Right atrium auricular region (tissue), 2 donors: ENCODE measurements around the gene EME1. TPM values are rescaled to one million over a fixed set of nuclear protein-coding genes. Genes with fewer than 3 reads are reported as not detected.
"Not testable (repeated sequence)": the region's sequence is repeated elsewhere in the genome, so short reads cannot be mapped to it uniquely, and the experiment has no call there.

Experiments used
- DNase-seq: peaks from one replicate; pipeline ENCODE4 v3.0.0-alpha.2; 2019; ENCODE audit warnings: low spot score
- H3K27ac ChIP-seq, 2 donors: fragments of 200-600 bp; sonication (generic); 1 replicate in 1 of 2; 2 replicates in 1 of 2; pipeline ENCODE4 v1.5.1; 2016 to 2019
- H3K27me3 ChIP-seq, 2 donors: fragments of 200-600 bp; sonication (generic); one replicate each; pipeline versions ENCODE4 v1.5.1 to v1.6.0; 2017 to 2019
- H3K36me3 ChIP-seq: fragments of 200-600 bp; sonication (generic); one replicate; pipeline ENCODE4 v1.5.1; 2016
- H3K4me1 ChIP-seq, 2 donors: fragments of 200-600 bp; sonication (generic); one replicate each; pipeline versions ENCODE4 v1.5.1 to v1.6.0; 2017 to 2019
- H3K4me3 ChIP-seq, 2 donors: fragments of 200-600 bp; sonication (generic); 1 replicate in 1 of 2; 2 replicates in 1 of 2; pipeline ENCODE4 v1.5.1; 2017 to 2019; ENCODE audit warnings: mild to moderate bottlenecking in 1 of 2, moderate library complexity in 1 of 2
- H3K9me3 ChIP-seq, 2 donors: fragments of 200-600 bp; sonication (generic); one replicate each; pipeline ENCODE4 v1.5.1; 2019
- CTCF ChIP-seq, 2 donors: fragments of 200-600 bp; sonication (generic); IDR thresholded peaks; one replicate each; pipeline ENCODE4 v1.5.1; 2019; ENCODE audit warnings: antibody characterized with exemption in 2 of 2
- total RNA-seq, 2 donors: library from RNA; depleted of rRNA; stranded (reverse); fragments of >200 nt; gene quantifications; one replicate each; pipeline ENCODE4 v1.1.0, GENCODE V29; 2016

EME1 gene
- total RNA-seq, 2 donors from 2014 or later = 0.33 TPM; not detected in 1

- H3K36me3 ChIP-seq = no peaks in the 10 kb centered on the region
- TF ChIP-seq CTCF (IDR thresholded peaks at IDR 0.05) = no peak
- H3K27me3 ChIP-seq = no peaks in the 10 kb centered on the region
- H3K4me3 ChIP-seq = no peak overlapping the region
- no peak overlapping the region for H3K27ac ChIP-seq
- no peaks in the 10 kb centered on the region for H3K4me1 ChIP-seq
- H3K9me3 ChIP-seq = no peaks in the 10 kb centered on the region
- no peak for DNase-seq
Measured at GRCh38 chr17:50330151-50330775, 42.8 kb upstream of the EME1 start.

GRCh38 chr17:50331085-50331791 is 41.8 kb upstream of the EME1 start:
- Histone ChIP-seq H3K27me3 (no peaks in the 10 kb centered on the region), H3K4me3 (no peak overlapping the region), H3K9me3 (no peaks in the 10 kb centered on the region), H3K4me1 (no peaks in the 10 kb centered on the region), H3K27ac (no peak overlapping the region), H3K36me3 (no peaks in the 10 kb centered on the region)
- DNase-seq = no peak
- TF ChIP-seq CTCF (IDR thresholded peaks at IDR 0.05) = no peak

DNA sequence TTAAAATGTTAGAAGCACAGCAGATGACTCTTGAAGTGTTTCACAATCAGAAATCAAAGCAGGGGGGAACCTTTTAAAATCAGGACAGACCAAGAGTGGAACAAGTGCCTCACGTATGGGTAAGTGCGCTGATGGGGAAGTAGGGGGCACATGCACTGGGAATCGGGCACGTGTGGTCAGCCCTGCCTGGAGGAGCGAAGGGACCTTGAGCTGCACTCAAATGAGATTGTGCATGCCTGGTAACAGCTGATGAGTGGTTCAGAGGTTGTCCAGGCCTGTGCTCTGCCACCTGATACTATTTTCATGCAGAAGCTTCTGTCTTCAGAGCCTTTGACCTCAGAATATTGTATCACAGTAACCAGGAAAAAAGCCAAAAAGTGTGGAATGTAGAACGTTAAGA is 40.8 kb upstream of the EME1 start:
- no peak for TF ChIP-seq CTCF (IDR thresholded peaks at IDR 0.05)
- no peak overlapping the region for H3K27ac ChIP-seq
- no peaks in the 10 kb centered on the region for H3K4me1 ChIP-seq
- DNase-seq = no peak
- H3K27me3 ChIP-seq = no peaks in the 10 kb centered on the region
- H3K36me3 ChIP-seq = no peaks in the 10 kb centered on the region
- H3K9me3 ChIP-seq = no peaks in the 10 kb centered on the region
- H3K4me3 ChIP-seq = no peak overlapping the region

DNA sequence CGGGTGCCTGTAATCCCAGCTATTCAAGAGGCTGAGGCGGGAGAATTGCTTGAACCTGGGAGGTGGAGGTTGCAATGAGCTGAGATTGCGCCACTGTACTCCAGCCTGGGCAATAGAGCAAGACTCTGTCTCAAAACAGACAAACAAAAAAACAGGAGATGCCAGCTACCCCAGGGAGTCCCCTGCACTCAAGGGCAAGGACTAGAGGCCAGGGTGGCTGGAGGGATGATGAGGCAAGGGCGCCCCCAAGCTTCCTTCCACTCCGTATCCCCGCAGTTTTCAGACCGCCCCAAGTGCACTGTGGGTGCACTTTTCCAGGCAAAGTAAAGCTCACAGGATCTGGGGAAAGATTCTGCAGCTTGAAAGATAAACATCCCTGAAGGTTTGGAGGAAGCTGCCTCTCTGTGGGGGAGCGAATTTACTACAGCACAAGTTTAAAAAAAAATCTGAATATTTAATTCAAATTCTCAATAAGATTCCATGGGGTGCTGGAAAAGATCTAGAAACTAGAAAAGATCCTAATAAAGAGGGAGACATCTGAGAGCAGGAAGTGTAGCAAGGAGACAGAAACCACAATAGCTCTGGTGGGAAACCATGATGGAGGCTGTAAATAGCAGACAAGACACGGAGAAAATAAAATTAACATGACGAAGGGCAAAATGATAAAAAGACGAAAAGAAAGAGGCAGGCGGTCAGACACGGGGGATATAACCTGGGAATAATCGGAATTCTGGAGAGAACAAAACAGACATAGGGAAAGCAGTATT is 39.6 kb upstream of the EME1 start:
- not testable (repeated sequence) for H3K27ac ChIP-seq, H3K4me1 ChIP-seq, DNase-seq, H3K4me3 ChIP-seq, H3K9me3 ChIP-seq, H3K27me3 ChIP-seq, H3K36me3 ChIP-seq

GRCh38 chr17:50337956-50338355 is 35.1 kb upstream of the EME1 start:
- peaks cover 0 to 12% of the 10 kb centered on the region in 2 donors for H3K9me3 ChIP-seq
- no peak overlapping the region for H3K27ac ChIP-seq
- H3K27me3 ChIP-seq = no peaks in the 10 kb centered on the region
- TF ChIP-seq CTCF (IDR thresholded peaks at IDR 0.05) = no peak
- no peaks in the 10 kb centered on the region for H3K36me3 ChIP-seq
- H3K4me1 ChIP-seq = no peaks in the 10 kb centered on the region
- no peak overlapping the region for H3K4me3 ChIP-seq
- DNase-seq = no peak

- no peak overlapping the region for H3K4me3 ChIP-seq
- TF ChIP-seq CTCF (IDR thresholded peaks at IDR 0.05) = no peak
- H3K27ac ChIP-seq = no peak overlapping the region
- H3K9me3 ChIP-seq = peaks cover 0 to 12% of the 10 kb centered on the region in 2 donors
- H3K27me3 ChIP-seq = no peaks in the 10 kb centered on the region
- no peaks in the 10 kb centered on the region for H3K4me1 ChIP-seq
- DNase-seq = no peak
- no peaks in the 10 kb centered on the region for H3K36me3 ChIP-seq
Measured at GRCh38 chr17:50338645-50339044, 34.4 kb upstream of the EME1 start.
